HG02973 (cell line): Measurements from ENCODE around the gene MED12L.

Experiments
- ATAC-seq: cut with Tn5 transposase; IDR thresholded peaks from one replicate; pipeline ENCODE4 v1.9.1; 2021; ENCODE audit warnings: moderate library complexity; ENCODE audit not compliant: unreplicated experiment

Gene MED12L

GRCh38 chr3:151483961-151484520 is 398.6 kb downstream of the MED12L start:
- ATAC-seq, result no peak
